ENCODE results near the gene ST3GAL6. TPM values are rescaled to one million over a fixed set of nuclear protein-coding genes. Genes with fewer than 3 reads are reported as not detected.
A peak's percentile ranks its signal among the peaks of the same experiment; 100 is the strongest.

ST3GAL6 gene
- total and polyA plus RNA-seq, 2 of the 13 experiments (the other 11 are each of a cell fraction or from before 2014, with no cell fraction given) = 17.5 to 23.2 TPM

- TF ChIP-seq GLI4 (CRISPR knock-in tag; IDR thresholded peaks at IDR 0.05; ENCODE audit: borderline replicate concordance) (no peak), ZNF10 (CRISPR knock-in tag; IDR thresholded peaks at IDR 0.05; ENCODE audit: borderline replicate concordance, low read depth) (no peak), SP1 (IDR thresholded peaks at IDR 0.05) (no peak), SP1 (CRISPR knock-in tag; IDR thresholded peaks at IDR 0.05) (no peak), NCOR1 (IDR thresholded peaks at IDR 0.05; ENCODE audit: borderline replicate concordance, low read length) (peak; percentile 77; the same call in 1 of the 2 replicates), NFE2L1 (CRISPR knock-in tag; IDR thresholded peaks at IDR 0.05; ENCODE audit: borderline replicate concordance) (no peak), PAWR (CRISPR knock-in tag; IDR thresholded peaks at IDR 0.05; ENCODE audit: borderline replicate concordance) (no peak), BCL6 (CRISPR knock-in tag; IDR thresholded peaks at IDR 0.05) (peak; percentile 93), PITX1 (CRISPR knock-in tag; IDR thresholded peaks at IDR 0.05) (peak; percentile 88), ARNT2 (CRISPR knock-in tag; IDR thresholded peaks at IDR 0.05; ENCODE audit: low read depth) (0 out of 2 replicates have a peak, but pooled peaks have one; percentile 23), TAF1 (CRISPR knock-in tag; IDR thresholded peaks at IDR 0.05) (no peak), SPEN (CRISPR knock-in tag; IDR thresholded peaks at IDR 0.05; ENCODE audit: low read depth) (no peak), IKZF5 (CRISPR knock-in tag; IDR thresholded peaks at IDR 0.05) (no peak), PHF20 (CRISPR knock-in tag; IDR thresholded peaks at IDR 0.05) (no peak), ZBTB20 (CRISPR knock-in tag; IDR thresholded peaks at IDR 0.05; ENCODE audit: borderline replicate concordance, low read depth) (peak; percentile 67; the same call in 1 of the 2 replicates), MAFF (IDR thresholded peaks at IDR 0.05; ENCODE audit: low read depth, low read length) (no peak), ZBTB2 (CRISPR knock-in tag; IDR thresholded peaks at IDR 0.05; ENCODE audit: low read depth) (no peak), ATF1 (CRISPR knock-in tag; IDR thresholded peaks at IDR 0.05) (0 out of 2 replicates have a peak, but pooled peaks have one; percentile 38), HOMEZ (CRISPR knock-in tag; IDR thresholded peaks at IDR 0.05; ENCODE audit: low read depth) (peak; percentile 65; the same call in 1 of the 2 replicates), HOXA7 (CRISPR knock-in tag; IDR thresholded peaks at IDR 0.05) (no peak), ZNF615 (CRISPR knock-in tag; IDR thresholded peaks at IDR 0.05; ENCODE audit: borderline replicate concordance) (no peak), ZMYM2 (CRISPR knock-in tag; IDR thresholded peaks at IDR 0.05) (peak; percentile 68)
- TF ChIP-seq, protein P1, sequence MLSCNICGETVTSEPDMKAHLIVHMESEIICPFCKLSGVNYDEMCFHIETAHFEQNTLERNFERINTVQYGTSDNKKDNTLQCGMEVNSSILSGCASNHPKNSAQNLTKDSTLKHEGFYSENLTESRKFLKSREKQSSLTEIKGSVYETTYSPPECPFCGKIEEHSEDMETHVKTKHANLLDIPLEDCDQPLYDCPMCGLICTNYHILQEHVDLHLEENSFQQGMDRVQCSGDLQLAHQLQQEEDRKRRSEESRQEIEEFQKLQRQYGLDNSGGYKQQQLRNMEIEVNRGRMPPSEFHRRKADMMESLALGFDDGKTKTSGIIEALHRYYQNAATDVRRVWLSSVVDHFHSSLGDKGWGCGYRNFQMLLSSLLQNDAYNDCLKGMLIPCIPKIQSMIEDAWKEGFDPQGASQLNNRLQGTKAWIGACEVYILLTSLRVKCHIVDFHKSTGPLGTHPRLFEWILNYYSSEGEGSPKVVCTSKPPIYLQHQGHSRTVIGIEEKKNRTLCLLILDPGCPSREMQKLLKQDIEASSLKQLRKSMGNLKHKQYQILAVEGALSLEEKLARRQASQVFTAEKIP (CRISPR knock-in tag; IDR thresholded peaks at IDR 0.05; ENCODE audit: borderline replicate concordance) = no peak
- TF ChIP-seq, protein P2, sequence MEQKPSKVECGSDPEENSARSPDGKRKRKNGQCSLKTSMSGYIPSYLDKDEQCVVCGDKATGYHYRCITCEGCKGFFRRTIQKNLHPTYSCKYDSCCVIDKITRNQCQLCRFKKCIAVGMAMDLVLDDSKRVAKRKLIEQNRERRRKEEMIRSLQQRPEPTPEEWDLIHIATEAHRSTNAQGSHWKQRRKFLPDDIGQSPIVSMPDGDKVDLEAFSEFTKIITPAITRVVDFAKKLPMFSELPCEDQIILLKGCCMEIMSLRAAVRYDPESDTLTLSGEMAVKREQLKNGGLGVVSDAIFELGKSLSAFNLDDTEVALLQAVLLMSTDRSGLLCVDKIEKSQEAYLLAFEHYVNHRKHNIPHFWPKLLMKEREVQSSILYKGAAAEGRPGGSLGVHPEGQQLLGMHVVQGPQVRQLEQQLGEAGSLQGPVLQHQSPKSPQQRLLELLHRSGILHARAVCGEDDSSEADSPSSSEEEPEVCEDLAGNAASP (CRISPR knock-in tag; IDR thresholded peaks at IDR 0.05; ENCODE audit: borderline replicate concordance) = peak; percentile 70; the same call in 1 of the 2 replicates
Observed at GRCh38 chr3:98786364-98787006, 23.3 kb downstream of the ST3GAL6 start (continued).
